ENCODE data around the gene SLC12A3.

- TF ChIP-seq, protein P1, sequence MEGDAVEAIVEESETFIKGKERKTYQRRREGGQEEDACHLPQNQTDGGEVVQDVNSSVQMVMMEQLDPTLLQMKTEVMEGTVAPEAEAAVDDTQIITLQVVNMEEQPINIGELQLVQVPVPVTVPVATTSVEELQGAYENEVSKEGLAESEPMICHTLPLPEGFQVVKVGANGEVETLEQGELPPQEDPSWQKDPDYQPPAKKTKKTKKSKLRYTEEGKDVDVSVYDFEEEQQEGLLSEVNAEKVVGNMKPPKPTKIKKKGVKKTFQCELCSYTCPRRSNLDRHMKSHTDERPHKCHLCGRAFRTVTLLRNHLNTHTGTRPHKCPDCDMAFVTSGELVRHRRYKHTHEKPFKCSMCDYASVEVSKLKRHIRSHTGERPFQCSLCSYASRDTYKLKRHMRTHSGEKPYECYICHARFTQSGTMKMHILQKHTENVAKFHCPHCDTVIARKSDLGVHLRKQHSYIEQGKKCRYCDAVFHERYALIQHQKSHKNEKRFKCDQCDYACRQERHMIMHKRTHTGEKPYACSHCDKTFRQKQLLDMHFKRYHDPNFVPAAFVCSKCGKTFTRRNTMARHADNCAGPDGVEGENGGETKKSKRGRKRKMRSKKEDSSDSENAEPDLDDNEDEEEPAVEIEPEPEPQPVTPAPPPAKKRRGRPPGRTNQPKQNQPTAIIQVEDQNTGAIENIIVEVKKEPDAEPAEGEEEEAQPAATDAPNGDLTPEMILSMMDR (IDR thresholded peaks at IDR 0.05) = no peak
- TF ChIP-seq EZH2phosphoT487 (IDR thresholded peaks at IDR 0.05) = no peak
Observed at GRCh38 chr16:56865394-56866062, 521 bp downstream of the SLC12A3 start.
